Loucy (cell line): Measurements from ENCODE around the gene SRPK1.
"Not testable (repeated sequence)": the region's sequence is repeated elsewhere in the genome, so short reads cannot be mapped to it uniquely, and the experiment has no call there.

Experiments
- EZH2phosphoT487 ChIP-seq: fragments of 200-600 bp; IDR thresholded peaks from 2 replicates; pipeline ENCODE4 v1.6.1; 2018; ENCODE audit warnings: antibody characterized with exemption, mild to moderate bottlenecking, moderate library complexity, borderline replicate concordance
- TF ChIP-seq, protein P1 (sequence below): fragments of 200-600 bp; sonication (generic); conservative IDR thresholded peaks from 2 replicates; pipeline ENCODE4 v1.5.1; 2014; ENCODE audit warnings: mild to moderate bottlenecking, antibody characterized with exemption, low read length

DNA sequence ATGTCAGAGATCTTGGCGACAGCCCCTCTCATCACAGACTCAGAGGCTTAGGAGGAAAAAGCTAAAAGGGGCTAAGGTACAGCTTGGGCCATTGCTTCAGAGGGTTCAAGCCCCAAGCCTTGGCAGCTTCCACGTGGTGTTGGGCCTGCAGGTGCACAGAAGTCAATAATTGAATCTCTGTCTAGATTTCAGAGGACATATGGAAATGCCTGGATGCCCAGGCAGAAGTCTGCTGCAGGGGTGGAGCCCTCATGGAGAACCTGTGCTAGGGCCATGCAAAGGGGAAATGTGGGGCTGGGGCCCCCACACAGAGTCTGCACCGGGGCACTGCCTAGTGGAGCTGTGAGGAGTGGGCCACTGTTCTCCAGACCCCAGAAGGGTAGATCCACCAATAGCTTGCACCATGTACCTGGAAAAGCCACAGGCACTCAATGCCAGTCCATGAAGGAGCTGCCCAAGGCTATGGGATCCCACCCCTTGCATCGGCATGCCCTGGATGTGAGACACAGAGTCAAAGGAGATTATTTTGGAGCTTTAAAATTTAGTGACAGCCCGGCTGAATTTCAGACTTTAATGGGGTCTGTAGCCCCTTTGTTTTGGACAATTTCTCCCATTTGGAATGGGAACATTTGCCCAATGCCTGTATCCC is 12.0 kb downstream of the SRPK1 start:
- TF ChIP-seq, protein P1, sequence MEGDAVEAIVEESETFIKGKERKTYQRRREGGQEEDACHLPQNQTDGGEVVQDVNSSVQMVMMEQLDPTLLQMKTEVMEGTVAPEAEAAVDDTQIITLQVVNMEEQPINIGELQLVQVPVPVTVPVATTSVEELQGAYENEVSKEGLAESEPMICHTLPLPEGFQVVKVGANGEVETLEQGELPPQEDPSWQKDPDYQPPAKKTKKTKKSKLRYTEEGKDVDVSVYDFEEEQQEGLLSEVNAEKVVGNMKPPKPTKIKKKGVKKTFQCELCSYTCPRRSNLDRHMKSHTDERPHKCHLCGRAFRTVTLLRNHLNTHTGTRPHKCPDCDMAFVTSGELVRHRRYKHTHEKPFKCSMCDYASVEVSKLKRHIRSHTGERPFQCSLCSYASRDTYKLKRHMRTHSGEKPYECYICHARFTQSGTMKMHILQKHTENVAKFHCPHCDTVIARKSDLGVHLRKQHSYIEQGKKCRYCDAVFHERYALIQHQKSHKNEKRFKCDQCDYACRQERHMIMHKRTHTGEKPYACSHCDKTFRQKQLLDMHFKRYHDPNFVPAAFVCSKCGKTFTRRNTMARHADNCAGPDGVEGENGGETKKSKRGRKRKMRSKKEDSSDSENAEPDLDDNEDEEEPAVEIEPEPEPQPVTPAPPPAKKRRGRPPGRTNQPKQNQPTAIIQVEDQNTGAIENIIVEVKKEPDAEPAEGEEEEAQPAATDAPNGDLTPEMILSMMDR: not testable (repeated sequence)
- not testable (repeated sequence) for TF ChIP-seq EZH2phosphoT487
